Common myeloid progenitor, CD34-positive (primary cell): ENCODE measurements around the gene CHRNG.

Experiments
- CTCF ChIA-PET: fragments of 350-600 bp; sonication (Branson Sonifier 250); formaldehyde crosslinking; loops from one replicate; lab custom pipeline; 2021; ENCODE audit warnings: antibody characterized with exemption; lab: Charles Lee
- POLR2A ChIA-PET: fragments of 350-600 bp; sonication (Branson Sonifier 250); formaldehyde crosslinking; loops from one replicate; lab custom pipeline; 2021; ENCODE audit warnings: antibody characterized with exemption; lab: Charles Lee
- DNase-seq, 3 donors: peaks; one replicate each; pipeline versions ENCODE4 v3.0.0 to v3.0.0-alpha.2; 2013
- H3K27ac ChIP-seq, 2 experiments: 1 replicate in 1 of 2; 2 replicates in 1 of 2; pipeline ENCODE4 v1.7.0; 2013; ENCODE audit warnings: inconsistent platforms in 2 of 2, low read length in 2 of 2, mild to moderate bottlenecking in 2 of 2, low read depth in 1 of 2, moderate library complexity in 1 of 2; ENCODE audit not compliant: severe bottlenecking in 2 of 2, insufficient read depth in 1 of 2, poor library complexity in 1 of 2
- H3K27me3 ChIP-seq, 5 experiments: replicated peaks in 2 of 5; 1 replicate in 3 of 5; 2 replicates in 2 of 5; pipeline versions ENCODE4 v1.6.1 to v1.7.0; 2013; ENCODE audit warnings: low read length in 4 of 5, mild to moderate bottlenecking in 2 of 5, moderate library complexity in 2 of 5, inconsistent platforms in 1 of 5; ENCODE audit not compliant: insufficient read depth in 5 of 5, control insufficient read depth in 4 of 5
- H3K36me3 ChIP-seq, 4 experiments: 1 replicate in 2 of 4; 2 replicates in 2 of 4; pipeline versions ENCODE4 v1.6.1 to v1.7.0; 2013; ENCODE audit warnings: low read length in 3 of 4, control low read depth in 1 of 4, mild to moderate bottlenecking in 1 of 4; ENCODE audit not compliant: control insufficient read depth in 4 of 4, insufficient read depth in 4 of 4
- H3K4me1 ChIP-seq, 4 experiments: 1 replicate in 3 of 4; 2 replicates in 1 of 4; pipeline versions ENCODE4 v1.6.1 to v1.7.1; 2013; ENCODE audit warnings: low read length in 3 of 4, mild to moderate bottlenecking in 3 of 4, control low read depth in 1 of 4, inconsistent platforms in 1 of 4, moderate library complexity in 1 of 4; ENCODE audit not compliant: control insufficient read depth in 4 of 4, insufficient read depth in 4 of 4; ENCODE audit errors: control extremely low read depth in 1 of 4
- H3K4me3 ChIP-seq, 7 experiments: 1 replicate in 4 of 7; 2 replicates in 3 of 7; pipeline versions ENCODE4 v1.5.1 to v1.7.0; 2013; ENCODE audit warnings: mild to moderate bottlenecking in 7 of 7, low read length in 6 of 7, moderate library complexity in 6 of 7, inconsistent platforms in 2 of 7, low read depth in 2 of 7, control low read depth in 1 of 7; ENCODE audit not compliant: insufficient read depth in 4 of 7, control insufficient read depth in 1 of 7; ENCODE audit errors: extremely low read depth in 1 of 7
- H3K9me3 ChIP-seq, 5 experiments: 1 replicate in 4 of 5; 2 replicates in 1 of 5; pipeline versions ENCODE4 v1.6.1 to v1.7.1; 2013; ENCODE audit warnings: low read length in 4 of 5, mild to moderate bottlenecking in 2 of 5, inconsistent platforms in 1 of 5, low read depth in 1 of 5, moderate library complexity in 1 of 5; ENCODE audit not compliant: control insufficient read depth in 4 of 5, insufficient read depth in 2 of 5; ENCODE audit errors: control extremely low read depth in 1 of 5
- WGBS: methylation state at CpG from one replicate; pipeline ENCODE4 v1.1.5; 2013; ENCODE audit not compliant: insufficient coverage; 5-methylcytosine and 5-hydroxymethylcytosine counted together

CHRNG gene

DNA sequence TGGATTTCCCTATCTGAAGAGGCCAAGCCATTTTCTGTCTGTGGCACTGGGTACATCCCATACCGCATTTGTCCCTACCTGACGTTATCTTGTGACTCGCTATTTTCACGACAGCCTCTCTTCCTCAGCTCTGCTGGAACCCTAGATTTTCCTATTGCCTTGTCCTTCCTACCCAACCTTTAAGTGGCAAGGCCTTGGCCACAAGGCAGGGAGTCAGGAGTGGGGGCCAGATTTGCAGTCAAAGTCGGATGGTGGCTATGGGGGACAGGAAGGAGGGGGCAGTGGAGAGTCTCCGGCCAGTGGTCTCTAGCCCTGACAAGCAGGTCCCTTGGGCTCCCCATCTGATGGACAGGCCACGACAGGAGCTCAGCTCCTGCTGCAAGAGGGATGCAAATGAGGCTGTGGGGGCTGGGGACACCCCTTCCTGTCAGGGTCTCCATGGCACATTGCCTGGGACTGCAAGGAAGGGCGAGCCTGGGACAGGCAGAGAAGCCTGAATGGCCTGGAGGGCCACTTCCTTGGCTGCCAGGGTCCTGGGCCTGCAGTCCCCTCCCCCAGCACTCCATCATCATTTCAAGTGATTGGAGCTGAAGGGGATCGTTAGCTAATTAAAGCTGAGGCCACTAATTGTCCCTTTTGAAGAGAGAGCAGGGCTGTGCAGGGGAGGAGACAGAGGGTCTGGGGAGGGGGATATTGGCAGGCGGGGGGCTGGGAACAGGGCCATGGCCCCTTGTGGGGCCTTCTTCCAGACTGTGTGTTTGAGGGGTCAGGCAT, 45.6 kb upstream of the CHRNG start:
- H3K27ac ChIP-seq, result no peak overlapping the region
- no peaks in the 10 kb centered on the region for H3K9me3 ChIP-seq
- no peak overlapping the region for H3K4me3 ChIP-seq
- ChIA-PET CTCF (interaction anchor here (0.8 to 1.2 kb wide), 3 partner anchors 11 to 46 kb away, joined by 3 read pairs; no protein-coding TSS in a partner anchor), POLR2A (no interaction called here)
- H3K27me3 ChIP-seq, result peaks cover 0 to 21% (median 16%) of the 10 kb centered on the region in 5 experiments
- 94% methylated on average over 7 of the region's 10 CpGs for WGBS
- DNase-seq, result no peak
- H3K36me3 ChIP-seq, result no peaks in the 10 kb centered on the region
- H3K4me1 ChIP-seq, result no peaks in the 10 kb centered on the region

DNA sequence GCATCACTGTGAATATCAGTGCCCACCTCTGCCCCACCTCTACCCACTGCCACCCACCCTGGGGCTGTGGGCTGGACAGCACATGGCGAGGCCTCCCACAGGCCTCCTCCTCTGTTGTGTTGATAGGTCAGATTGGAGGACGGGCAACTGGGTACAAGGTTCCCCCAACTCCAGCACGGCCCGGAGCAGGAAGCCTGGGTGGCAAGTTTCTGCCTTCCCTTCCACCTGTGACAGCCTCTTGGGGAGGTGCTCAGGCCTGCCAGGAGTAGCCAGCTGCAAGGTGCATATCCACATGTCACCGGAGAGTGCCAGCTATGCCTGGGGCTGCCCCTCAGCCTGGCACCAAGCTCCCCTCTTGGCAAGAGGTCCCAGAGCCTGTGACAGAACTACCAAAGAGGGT, 45.0 kb upstream of the CHRNG start:
- H3K9me3 ChIP-seq, result no peaks in the 10 kb centered on the region
- WGBS, result 95% methylated on average over 5 of the region's 5 CpGs
- no peak for DNase-seq
- H3K36me3 ChIP-seq, result no peaks in the 10 kb centered on the region
- H3K4me3 ChIP-seq, result no peak overlapping the region
- POLR2A ChIA-PET, result interaction anchor here (0.6 kb wide), 1 partner anchor 618 kb away, joined by 4 read pairs; no protein-coding TSS in a partner anchor
- no peaks in the 10 kb centered on the region for H3K4me1 ChIP-seq
- H3K27ac ChIP-seq, result no peak overlapping the region
- CTCF ChIA-PET, result interaction anchor here (0.8 to 1.3 kb wide), 3 partner anchors 17 to 29 kb away, joined by 3 to 4 read pairs (median 3); no protein-coding TSS in a partner anchor
- H3K27me3 ChIP-seq, result peaks cover 0 to 16% (median 14%) of the 10 kb centered on the region in 5 experiments

DNA sequence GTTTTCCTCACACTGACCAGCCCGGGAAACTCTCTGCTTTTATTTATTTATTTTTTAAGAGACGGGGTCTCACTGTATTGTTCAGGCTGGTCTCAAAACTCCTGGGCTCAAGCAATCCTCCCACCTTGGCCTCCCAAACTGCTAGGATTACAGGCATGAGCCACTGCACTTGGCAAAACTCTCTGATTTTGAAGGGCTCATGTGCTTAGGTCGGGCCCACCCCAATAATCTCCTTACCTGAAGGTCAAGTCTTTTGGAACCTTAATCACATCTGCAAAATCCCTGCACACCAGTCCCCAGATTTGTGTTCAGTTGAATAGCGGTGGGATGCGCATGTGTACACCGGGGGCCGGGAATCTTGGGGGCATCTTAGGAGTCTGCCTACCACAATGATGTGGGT, 44.2 kb upstream of the CHRNG start:
- H3K36me3 ChIP-seq, result no peaks in the 10 kb centered on the region
- ChIA-PET POLR2A (interaction anchor here (0.5 kb wide), 1 partner anchor 132 kb away, joined by 5 read pairs; no protein-coding TSS in a partner anchor), CTCF (interaction anchor here (1.1 to 1.3 kb wide), 2 partner anchors 20 to 29 kb away, joined by 3 to 4 read pairs; no protein-coding TSS in a partner anchor)
- no peak for DNase-seq
- WGBS, result 96% methylated on average over 7 of the region's 7 CpGs
- H3K4me3 ChIP-seq, result no peak overlapping the region
- no peak overlapping the region for H3K27ac ChIP-seq
- no peaks in the 10 kb centered on the region for H3K9me3 ChIP-seq
- H3K27me3 ChIP-seq, result peaks cover 0 to 18% (median 8%) of the 10 kb centered on the region in 5 experiments
- no peaks in the 10 kb centered on the region for H3K4me1 ChIP-seq

DNA sequence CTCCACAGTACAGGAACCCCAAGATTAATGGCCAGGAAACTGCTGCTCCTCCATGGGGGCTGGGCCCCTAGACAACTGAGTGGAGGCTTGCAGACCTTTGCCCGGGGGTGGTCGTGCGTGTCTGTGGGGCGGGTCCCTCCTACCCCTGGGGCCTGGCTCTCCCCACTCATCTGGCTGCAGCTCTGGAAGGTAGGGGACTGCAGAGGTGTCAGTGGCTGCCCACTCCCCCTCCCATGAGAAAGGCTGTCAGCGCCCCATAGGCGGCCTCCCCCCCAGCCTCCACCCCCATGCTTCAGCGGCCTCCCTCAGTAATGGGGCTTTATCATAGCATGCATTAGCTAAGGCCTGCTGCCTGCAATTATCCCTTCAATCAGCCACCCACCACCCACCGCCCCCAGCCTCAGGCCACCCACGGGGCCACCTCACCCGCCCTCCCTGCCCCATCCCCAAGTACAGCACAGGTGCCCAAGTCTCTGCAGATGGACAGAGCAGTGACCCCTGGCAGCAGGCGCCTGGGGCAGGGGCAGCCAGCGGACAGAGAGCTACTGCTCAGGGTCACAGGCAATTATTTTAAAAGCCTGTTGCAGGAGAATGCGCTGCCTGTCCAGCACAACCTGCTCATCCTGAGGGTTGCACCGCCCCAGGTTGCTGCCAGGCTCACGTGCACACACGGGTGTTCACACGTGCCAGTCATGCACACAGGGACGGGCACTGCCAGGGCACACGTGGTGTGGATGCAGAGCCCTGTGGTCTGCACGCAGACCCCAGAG, 42.8 kb upstream of the CHRNG start:
- H3K36me3 ChIP-seq, result no peaks in the 10 kb centered on the region
- 83% methylated on average over 16 of the region's 20 CpGs for WGBS
- no peak overlapping the region for H3K27ac ChIP-seq
- H3K4me3 ChIP-seq, result no peak overlapping the region
- H3K27me3 ChIP-seq, result peaks cover 0 to 32% (median 11%) of the 10 kb centered on the region in 5 experiments
- CTCF ChIA-PET, result no interaction called here
- H3K9me3 ChIP-seq, result no peaks in the 10 kb centered on the region
- no peaks in the 10 kb centered on the region for H3K4me1 ChIP-seq
- DNase-seq, result no peak
- POLR2A ChIA-PET, result no interaction called here

DNA sequence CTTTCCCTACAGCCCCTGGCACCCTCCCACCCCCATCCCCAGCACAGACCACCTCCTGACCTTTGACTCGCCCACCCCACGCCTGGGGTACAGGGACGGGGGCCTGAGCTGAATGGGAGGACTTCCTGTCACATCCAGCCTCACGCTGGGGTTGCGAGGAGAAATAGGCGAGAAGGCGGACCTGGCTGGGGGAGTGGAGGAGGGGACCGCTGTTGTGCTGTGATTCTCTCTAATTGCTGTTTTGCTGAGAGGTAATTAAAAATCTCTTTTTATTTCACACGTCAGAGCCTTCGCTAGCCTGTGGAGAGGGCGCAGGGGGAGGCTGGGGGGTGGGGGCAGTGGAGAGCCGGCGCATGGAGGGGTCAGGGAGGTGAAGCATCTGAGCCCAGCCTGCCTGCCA, 42.1 kb upstream of the CHRNG start:
- 100% methylated on average over 5 of the region's 13 CpGs for WGBS
- H3K9me3 ChIP-seq, result no peaks in the 10 kb centered on the region
- ChIA-PET POLR2A (no interaction called here), CTCF (no interaction called here)
- no peak overlapping the region for H3K27ac ChIP-seq
- H3K4me1 ChIP-seq, result peaks cover 0 to under 1% (median under 1%) of the 10 kb centered on the region in 4 experiments
- no peaks in the 10 kb centered on the region for H3K36me3 ChIP-seq
- H3K27me3 ChIP-seq, result peaks cover 0 to 38% (median 9%) of the 10 kb centered on the region in 5 experiments
- H3K4me3 ChIP-seq, result no peak overlapping the region
- no peak for DNase-seq

DNA sequence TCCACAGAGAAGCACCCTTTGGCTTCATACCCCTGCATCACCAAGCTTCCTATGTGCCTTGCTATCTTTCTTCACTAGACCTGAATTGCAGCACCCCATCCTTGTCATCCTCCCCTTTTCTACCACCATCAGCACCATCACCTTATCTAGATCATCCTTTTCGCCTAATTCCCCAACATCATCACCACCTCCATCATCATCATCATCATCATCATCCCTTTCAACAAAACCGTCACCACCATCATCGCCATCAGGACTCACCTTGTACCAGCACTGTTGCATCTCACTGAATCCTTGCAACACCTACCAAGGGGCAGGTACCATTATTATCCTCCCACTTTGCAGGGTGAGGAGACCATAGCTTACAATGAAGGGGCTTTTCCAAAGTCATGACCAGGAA, 41.0 kb upstream of the CHRNG start:
- ChIA-PET POLR2A (no interaction called here), CTCF (interaction anchor here (0.7 kb wide), 1 partner anchor 25 kb away, joined by 3 read pairs; no protein-coding TSS in a partner anchor)
- 100% methylated on average over 3 of the region's 3 CpGs for WGBS
- Histone ChIP-seq H3K36me3 (no peaks in the 10 kb centered on the region), H3K27me3 (peaks cover 0 to 49% (median 10%) of the 10 kb centered on the region in 5 experiments), H3K9me3 (no peaks in the 10 kb centered on the region), H3K4me1 (peaks cover 0 to 12% (median 7%) of the 10 kb centered on the region in 4 experiments), H3K4me3 (no peak overlapping the region), H3K27ac (no peak overlapping the region)
- DNase-seq, result no peak
